Left lobe of liver (tissue), 2 donors: ENCODE data around the gene PDF. TPM values are rescaled to one million over a fixed set of nuclear protein-coding genes. Genes with fewer than 3 reads are reported as not detected.
"Not testable (repeated sequence)": the region's sequence is repeated elsewhere in the genome, so short reads cannot be mapped to it uniquely, and the experiment has no call there.

ENCODE experiments used
- ATAC-seq: fragments of 200-7000 bp; cut with Tn5 transposase; one replicate; pipeline ENCODE4 v1.9.1; 2020; ENCODE audit warnings: mild to moderate bottlenecking, moderate library complexity
- DNase-seq: peaks from one replicate; pipeline ENCODE4 v3.0.0-alpha.2; 2020; ENCODE audit warnings: low spot score
- total RNA-seq: library from RNA; stranded (reverse); gene quantifications from one replicate; pipeline ENCODE4 v1.2.1, GENCODE V29; 2021
- donor health status: DM: no; HTN: no; CAD: no; lungs with moderate emphysema.
- donor health status: DM: no; HTN: yes; CAD: no.

The PDF gene
- total RNA-seq, 1 donor from 2014 or later, result 22.0 TPM

- DNase-seq (no peak), ATAC-seq (no peak)
Observed at GRCh38 chr16:69318911-69319289, 11.5 kb downstream of the PDF start.

DNA sequence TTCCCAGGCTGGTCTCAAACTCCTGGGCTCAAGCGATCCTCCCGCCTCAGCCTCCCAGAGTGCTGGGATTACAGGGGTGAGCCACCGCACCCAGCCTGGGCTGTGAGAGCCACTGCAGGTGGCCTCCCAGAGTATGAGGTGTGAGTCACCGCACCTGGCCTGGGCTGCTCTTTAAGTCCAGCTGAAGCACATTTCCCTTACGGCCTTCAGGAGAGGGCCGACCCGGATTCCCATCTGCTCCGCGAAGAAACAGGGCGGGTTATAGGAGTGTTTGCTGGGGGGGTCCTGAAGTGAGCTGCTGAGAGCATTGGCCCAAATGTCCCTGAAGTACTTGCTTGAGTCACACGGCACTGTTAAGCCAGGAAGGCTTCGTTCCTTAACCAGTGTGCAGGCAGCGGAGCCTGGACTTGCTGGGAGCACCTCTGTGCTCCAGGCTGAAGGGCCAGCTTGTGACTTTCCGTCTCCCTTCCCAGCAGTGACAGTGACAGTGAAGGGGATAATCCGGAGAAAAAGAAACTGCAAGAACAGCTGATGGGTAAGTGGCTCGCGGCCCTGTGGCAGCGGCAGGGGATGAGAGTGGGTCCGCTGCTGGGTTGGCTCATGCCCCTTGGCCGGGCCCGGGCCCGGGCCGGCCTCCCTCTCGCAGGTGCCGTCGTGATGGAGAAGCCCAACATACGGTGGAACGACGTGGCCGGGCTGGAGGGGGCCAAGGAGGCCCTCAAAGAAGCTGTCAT lies 12.0 kb downstream of the PDF start:
- no peak for DNase-seq

GRCh38 chr16:69316595-69317034 lies 13.8 kb downstream of the PDF start:
- peak; percentile 91 for DNase-seq
- ATAC-seq, result peak; percentile 74

More for the DNA sequence above, 12.0 kb downstream of the PDF start:
- no peak for ATAC-seq

GRCh38 chr16:69315486-69316311 lies 14.7 kb downstream of the PDF start:
- ATAC-seq (peak; percentile 32), DNase-seq (peak; percentile 79)

DNA sequence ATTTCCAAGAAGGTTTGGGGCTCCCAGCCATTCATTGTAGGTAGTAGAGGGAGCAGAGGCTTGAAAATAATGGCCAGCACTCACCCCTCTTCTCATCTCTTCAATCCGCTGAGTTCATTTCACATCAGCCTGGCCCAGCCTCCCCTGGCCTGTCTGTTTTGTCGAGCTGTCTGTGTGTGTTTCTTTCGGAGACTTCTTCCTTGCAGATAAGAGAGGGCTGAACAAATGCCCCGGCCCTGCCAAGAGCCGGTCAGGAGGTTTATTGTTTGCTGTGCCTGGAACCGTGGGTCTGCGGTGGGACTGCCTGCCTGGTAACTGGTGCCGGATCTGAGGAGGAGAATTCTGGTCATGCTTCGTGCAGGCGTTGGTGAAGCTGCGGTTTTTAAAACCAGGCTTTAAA lies 15.9 kb downstream of the PDF start:
- no peak for DNase-seq
- no peak for ATAC-seq

DNA sequence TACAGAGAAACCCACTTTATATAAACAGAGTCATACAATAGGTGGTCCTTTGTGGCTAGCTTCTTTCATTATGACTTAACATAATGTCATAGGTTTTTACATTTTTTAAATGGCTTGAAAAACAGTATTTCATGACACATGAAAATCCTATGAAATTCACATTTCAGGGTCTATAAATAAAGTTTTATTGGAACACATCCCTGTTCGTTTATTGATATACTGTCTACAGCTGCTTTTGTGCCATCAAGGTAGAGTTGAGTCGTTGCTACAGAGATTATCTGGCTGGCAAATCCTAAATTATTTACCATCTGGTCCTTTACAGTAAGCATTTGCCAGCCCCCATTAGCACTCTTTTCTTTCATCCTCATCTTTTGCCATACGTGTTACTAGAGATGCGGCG lies 16.9 kb downstream of the PDF start:
- no peak for DNase-seq
- no peak for ATAC-seq

- DNase-seq (no peak), ATAC-seq (peak; percentile 38)
Observed at GRCh38 chr16:69311533-69312387, 18.6 kb downstream of the PDF start.

- DNase-seq (peak; percentile 97), ATAC-seq (peak; percentile 90)
Observed at GRCh38 chr16:69310653-69311532, 19.5 kb downstream of the PDF start, which contains the start of gene VPS4A. Gene VPS4A (plus strand): TSS chr16:69311350. CDS start chr16:69311512, 162 bp downstream.

DNA sequence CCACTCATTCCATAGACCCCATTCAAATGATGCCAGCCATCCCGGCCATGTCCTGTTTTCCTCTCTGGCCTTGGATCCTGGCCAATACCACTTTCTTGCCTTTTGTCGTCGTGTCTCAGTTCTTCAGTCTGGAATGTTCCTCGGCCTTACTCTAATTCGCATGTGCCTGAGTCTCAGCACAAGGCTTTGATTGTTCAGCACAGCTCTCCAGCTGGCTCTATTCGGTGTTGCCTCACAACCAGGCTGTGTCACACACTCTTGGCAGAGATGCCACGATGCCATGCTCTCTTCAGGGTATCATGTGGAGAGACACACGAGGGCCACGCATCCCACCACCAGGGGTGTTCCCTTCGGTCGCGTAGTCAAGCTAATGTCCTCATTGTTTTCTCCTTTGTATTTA lies 21.1 kb downstream of the PDF start:
- ATAC-seq, result no peak
- no peak for DNase-seq

- DNase-seq, result no peak
Observed at GRCh38 chr16:69307856-69308255, 22.5 kb downstream of the PDF start.

GRCh38 chr16:69307091-69307490 lies 23.3 kb downstream of the PDF start:
- DNase-seq, result no peak

More at GRCh38 chr16:69307856-69308255, 22.5 kb downstream of the PDF start:
- no peak for ATAC-seq

DNA sequence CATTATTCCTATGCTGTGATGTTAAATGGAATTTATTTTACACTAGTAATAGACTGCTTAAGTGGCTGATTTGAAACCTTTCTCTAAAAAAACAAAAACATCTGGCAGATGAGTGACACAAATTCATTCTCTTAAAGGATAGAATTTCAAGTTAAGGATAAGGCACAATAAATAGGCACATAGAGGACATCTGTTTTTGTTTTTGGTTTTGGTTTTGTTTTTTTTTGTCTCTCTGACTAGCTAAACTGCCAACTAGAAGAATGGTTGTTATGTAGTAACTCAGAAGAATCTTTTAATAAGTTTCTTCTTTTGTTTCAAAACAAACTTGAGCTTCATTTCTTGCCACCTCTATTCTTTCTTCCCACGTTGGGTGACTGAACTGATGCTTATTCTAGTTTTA lies 24.4 kb downstream of the PDF start:
- no peak for ATAC-seq

More at GRCh38 chr16:69307091-69307490, 23.3 kb downstream of the PDF start:
- no peak for ATAC-seq

DNA sequence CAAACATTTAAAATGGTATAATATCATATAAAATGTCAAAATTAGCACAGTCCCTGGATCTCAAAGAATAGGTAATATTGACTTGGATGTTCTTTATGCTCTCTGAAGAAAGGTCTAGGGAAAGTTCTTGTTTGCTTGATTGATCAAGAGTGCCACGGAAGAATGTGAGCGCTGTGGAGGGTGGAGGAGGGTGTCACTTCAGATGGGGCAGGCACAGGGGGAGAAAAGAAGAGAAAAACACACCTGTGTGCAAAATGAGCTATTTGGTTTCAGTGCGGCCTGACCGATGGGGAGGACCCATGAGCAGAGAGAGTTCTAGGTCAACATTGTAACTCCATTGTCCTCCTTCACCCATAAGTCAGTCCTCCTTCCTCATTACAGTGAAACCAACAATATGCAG lies 28.1 kb downstream of the PDF start:
- ATAC-seq, result no peak
- no peak for DNase-seq

More for the DNA sequence above, 24.4 kb downstream of the PDF start:
- no peak for DNase-seq

DNA sequence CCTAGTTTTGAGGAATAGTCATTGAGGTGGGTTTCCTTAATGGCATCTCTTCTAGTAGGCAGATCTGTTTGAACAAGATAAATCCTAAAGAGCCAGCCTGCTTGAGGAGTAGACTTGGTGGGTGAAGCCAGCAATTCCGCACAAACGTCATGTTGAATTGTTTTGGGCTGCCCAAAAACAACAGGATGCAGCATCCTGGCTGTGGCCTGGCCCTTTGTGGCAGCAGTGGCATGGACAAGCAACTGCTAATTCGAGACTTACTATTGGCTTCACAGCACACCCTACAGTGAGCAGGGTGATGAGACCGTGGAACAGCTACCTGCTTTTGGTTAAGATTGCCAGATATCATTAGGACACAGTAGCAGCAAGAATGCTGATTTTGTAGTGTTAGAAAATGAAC lies 28.5 kb downstream of the PDF start:
- ATAC-seq (no peak), DNase-seq (no peak)

GRCh38 chr16:69301187-69301586 lies 29.2 kb downstream of the PDF start:
- ATAC-seq, result no peak

DNA sequence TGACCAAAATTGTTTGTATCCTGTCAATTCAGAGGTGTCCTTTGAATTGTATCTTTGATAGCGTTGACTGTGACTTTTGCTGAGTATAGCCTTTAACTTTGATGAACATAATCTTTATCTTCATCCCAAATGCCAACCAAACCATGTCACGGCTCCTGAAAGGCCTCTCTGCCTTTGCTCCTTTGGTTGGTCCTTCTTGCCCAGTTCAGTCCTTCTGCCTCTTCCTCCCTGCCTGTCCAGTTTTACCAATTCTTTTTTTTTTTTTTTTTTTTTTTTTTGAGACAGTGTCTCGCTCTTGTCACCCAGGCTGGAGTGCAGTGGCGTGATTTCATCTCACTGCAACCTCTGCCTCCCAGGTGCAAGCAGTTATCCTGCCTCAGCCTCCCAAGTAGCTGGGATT lies 32.1 kb downstream of the PDF start:
- no peak for DNase-seq
- ATAC-seq, result no peak

More at GRCh38 chr16:69301187-69301586, 29.2 kb downstream of the PDF start:
- no peak for DNase-seq

GRCh38 chr16:69296771-69297170 lies 33.6 kb downstream of the PDF start:
- not testable (repeated sequence) for DNase-seq, ATAC-seq

GRCh38 chr16:69294051-69294450 lies 36.3 kb downstream of the PDF start:
- no peak for ATAC-seq
- DNase-seq, result no peak

- ATAC-seq, result no peak
- no peak for DNase-seq
Observed at GRCh38 chr16:69293401-69293800, 37.0 kb downstream of the PDF start.

- ATAC-seq, DNase-seq: not testable (repeated sequence)
Observed at GRCh38 chr16:69291657-69292056, 38.7 kb downstream of the PDF start.
